C4-2B (cell line): Measurements from ENCODE around the gene VDAC1.

ENCODE experiments used
- CTCF ChIP-seq: fragments of 450-650 bp; conservative IDR thresholded peaks from 2 replicates; pipeline ENCODE4 v1.5.1; 2017; ENCODE audit warnings: mild to moderate bottlenecking
- ZFX ChIP-seq: fragments of 450-650 bp; IDR thresholded peaks from 2 replicates; pipeline ENCODE4 v1.6.1; 2017

- TF ChIP-seq CTCF = no peak
- no peak for TF ChIP-seq ZFX
These were observed 8.8 kb downstream of the VDAC1 start for GRCh38 chr5:133995883-133996563.
